ENCODE results near the gene CPNE9. TPM values are rescaled to one million over a fixed set of nuclear protein-coding genes. Genes with fewer than 3 reads are reported as not detected.

CPNE9 gene
- total and polyA plus RNA-seq, 2 of the 13 experiments (the other 11 are each of a cell fraction or from before 2014, with no cell fraction given), result 0.20 TPM; not detected in 1

GRCh38 chr3:9682096-9682495 is 21.5 kb upstream of the CPNE9 start:
- H3K4me2 ChIP-seq (ENCODE audit: low read depth, low read length), result no peak overlapping the region; the same call in 1 of the 2 replicates
- no peak overlapping the region for H3K27ac ChIP-seq (ENCODE audit: extremely low read length, insufficient read depth, low read length)
- H3K4me3 ChIP-seq (replicated peaks in 1 of 3; ENCODE audit: insufficient read depth in 1 of 3, low read depth in 2 of 3, low read length in 3 of 3), result no peak overlapping the region
- in situ Hi-C loops (cut with HindIII; ENCODE audit: extremely low pct_ligation_motif_present, low pct_unique_long_range_greater_than_20kb) (no loop called here), intact Hi-C loops (cut with micrococcal nuclease; ENCODE audit: unreplicated experiment) (no loop called here)
- H3K9ac ChIP-seq (ENCODE audit: insufficient read depth, low read depth, low read length), result no peak overlapping the region
- DNase-seq (ENCODE audit: low spot score) (no peak), ATAC-seq (no peak), FAIRE-seq (peak; percentile 18)
- BruUV-seq (replicated peaks), result no TSS peak
- H3K9me3 ChIP-seq (ENCODE audit: low read length), result no peaks in the 10 kb centered on the region
- peaks cover 36 to 81% of the 10 kb centered on the region in 2 experiments; a peak in 4 of 5 replicates for H3K36me3 ChIP-seq (replicated peaks in 1 of 2; ENCODE audit: control insufficient read depth in 1 of 2, insufficient read depth in 2 of 2, low read length in 2 of 2)
- peaks cover 3% of the 10 kb centered on the region; the same call in 1 of the 2 replicates for H4K20me1 ChIP-seq (ENCODE audit: insufficient read depth, low read length)
- H2AFZ ChIP-seq (ENCODE audit: low read length), result no peak overlapping the region
- H3K79me2 ChIP-seq (ENCODE audit: insufficient read depth, low read length), result no peaks in the 10 kb centered on the region
- ChIA-PET POLR2A (interaction anchor here (1.3 to 1.5 kb wide), 2 partner anchors 33 to 111 kb away, joined by 5 read pairs; partner anchors contain the start of genes ARPC4 and MTMR14), CTCF (ENCODE audit: low intra/inter-chr PET ratio, low total read pairs) (no interaction called here)
- 94% methylated on average over 6 of the region's 6 CpGs for WGBS (ENCODE audit: low lambda C conversion rate)
- peaks cover 18% of the 10 kb centered on the region for H3K4me1 ChIP-seq (ENCODE audit: insufficient read depth, low read length)
- H3K27me3 ChIP-seq (ENCODE audit: control insufficient read depth in 1 of 2, insufficient read depth in 2 of 2, low read length in 2 of 2), result no peaks in the 10 kb centered on the region
- no peak for TF ChIP-seq CCAR2 (optimal IDR thresholded peaks at IDR 0.05; ENCODE audit: low read depth, low read length)
- TF ChIP-seq ZMYM3 (CRISPR knock-in tag; IDR thresholded peaks at IDR 0.05), result no peak
- TF ChIP-seq CHD4 (IDR thresholded peaks at IDR 0.05; ENCODE audit: borderline replicate concordance, low read length), result no peak
- TF ChIP-seq TCF7L2 (IDR thresholded peaks at IDR 0.05; ENCODE audit: low read depth, low read length), result no peak
- TF ChIP-seq ISL2 (CRISPR knock-in tag; IDR thresholded peaks at IDR 0.05), result no peak
- TF ChIP-seq ZKSCAN5 (CRISPR knock-in tag; IDR thresholded peaks at IDR 0.05), result no peak
- TF ChIP-seq MYNN (CRISPR knock-in tag; IDR thresholded peaks at IDR 0.05; ENCODE audit: low read depth), result no peak
- no peak for TF ChIP-seq ZNF609 (CRISPR knock-in tag; IDR thresholded peaks at IDR 0.05; ENCODE audit: borderline replicate concordance)
- TF ChIP-seq ZNF569 (CRISPR knock-in tag; IDR thresholded peaks at IDR 0.05; ENCODE audit: borderline replicate concordance), result no peak
- TF ChIP-seq SOX5 (CRISPR knock-in tag; IDR thresholded peaks at IDR 0.05; ENCODE audit: borderline replicate concordance), result no peak
- TF ChIP-seq ZNF20 (CRISPR knock-in tag; IDR thresholded peaks at IDR 0.05), result no peak
- TF ChIP-seq ZNF263 (CRISPR knock-in tag; IDR thresholded peaks at IDR 0.05), result no peak
- no peak for TF ChIP-seq DZIP1 (CRISPR knock-in tag; IDR thresholded peaks at IDR 0.05)
- TF ChIP-seq ETV5 (CRISPR knock-in tag; IDR thresholded peaks at IDR 0.05; ENCODE audit: borderline replicate concordance), result no peak
- TF ChIP-seq ZFP90 (CRISPR knock-in tag; IDR thresholded peaks at IDR 0.05; ENCODE audit: borderline replicate concordance), result no peak
- TF ChIP-seq POGK (CRISPR knock-in tag; conservative IDR thresholded peaks at IDR 0.05), result no peak

Measured in HepG2 (cell line).